Mucosa of stomach (tissue), 1 donor: ENCODE measurements around the gene OTUD7B.

ENCODE experiments used
- H3K27me3 ChIP-seq: one replicate; pipeline ENCODE4 v1.7.0; 2013; ENCODE audit warnings: mild to moderate bottlenecking, low read length; ENCODE audit not compliant: control insufficient read depth, insufficient read depth
- H3K36me3 ChIP-seq: one replicate; pipeline ENCODE4 v1.7.0; 2013; ENCODE audit warnings: low read length; ENCODE audit not compliant: control insufficient read depth, insufficient read depth
- H3K4me1 ChIP-seq: one replicate; pipeline ENCODE4 v1.7.0; 2013; ENCODE audit warnings: mild to moderate bottlenecking, low read length; ENCODE audit not compliant: control insufficient read depth, insufficient read depth
- H3K4me3 ChIP-seq: one replicate; pipeline ENCODE4 v1.7.0; 2013; ENCODE audit warnings: low read length
- H3K9ac ChIP-seq: one replicate; pipeline ENCODE4 v1.7.0; 2013; ENCODE audit warnings: mild to moderate bottlenecking, low read length, moderate library complexity
- H3K9me3 ChIP-seq: one replicate; pipeline ENCODE4 v1.7.0; 2013; ENCODE audit warnings: mild to moderate bottlenecking, low read length, moderate library complexity; ENCODE audit not compliant: control insufficient read depth
- donor health status: Pancreatic carcinoma.

OTUD7B gene

GRCh38 chr1:150001415-150001814 is 9.1 kb downstream of the OTUD7B start:
- Histone ChIP-seq H3K36me3 (no peaks in the 10 kb centered on the region), H3K27me3 (no peaks in the 10 kb centered on the region), H3K9ac (no peak overlapping the region), H3K9me3 (no peaks in the 10 kb centered on the region), H3K4me1 (no peaks in the 10 kb centered on the region), H3K4me3 (no peak overlapping the region)

GRCh38 chr1:149997585-149998262 is 12.8 kb downstream of the OTUD7B start:
- no peak overlapping the region for H3K4me3 ChIP-seq
- no peaks in the 10 kb centered on the region for H3K27me3 ChIP-seq
- no peaks in the 10 kb centered on the region for H3K4me1 ChIP-seq
- H3K9me3 ChIP-seq, result no peaks in the 10 kb centered on the region
- H3K36me3 ChIP-seq, result no peaks in the 10 kb centered on the region
- no peak overlapping the region for H3K9ac ChIP-seq

GRCh38 chr1:149995927-149996326 is 14.6 kb downstream of the OTUD7B start:
- Histone ChIP-seq H3K4me1 (no peaks in the 10 kb centered on the region), H3K27me3 (no peaks in the 10 kb centered on the region)

GRCh38 chr1:149993764-149994163 is 16.8 kb downstream of the OTUD7B start:
- Histone ChIP-seq H3K9me3 (no peaks in the 10 kb centered on the region), H3K4me1 (no peaks in the 10 kb centered on the region), H3K36me3 (no peaks in the 10 kb centered on the region), H3K27me3 (no peaks in the 10 kb centered on the region), H3K9ac (no peak overlapping the region), H3K4me3 (no peak overlapping the region)

More at GRCh38 chr1:149995927-149996326, 14.6 kb downstream of the OTUD7B start:
- Histone ChIP-seq H3K36me3 (no peaks in the 10 kb centered on the region), H3K4me3 (no peak overlapping the region), H3K9ac (no peak overlapping the region), H3K9me3 (no peaks in the 10 kb centered on the region)

- Histone ChIP-seq H3K9ac (no peak overlapping the region), H3K36me3 (no peaks in the 10 kb centered on the region), H3K4me1 (peaks cover 3% of the 10 kb centered on the region), H3K27me3 (no peaks in the 10 kb centered on the region), H3K4me3 (no peak overlapping the region), H3K9me3 (no peaks in the 10 kb centered on the region)
These were observed 17.3 kb downstream of the OTUD7B start for GRCh38 chr1:149993181-149993580.

GRCh38 chr1:149987297-149987595 is 23.3 kb downstream of the OTUD7B start:
- Histone ChIP-seq H3K9me3 (no peaks in the 10 kb centered on the region), H3K36me3 (no peaks in the 10 kb centered on the region), H3K27me3 (no peaks in the 10 kb centered on the region), H3K4me3 (no peak overlapping the region), H3K9ac (no peak overlapping the region), H3K4me1 (peaks cover 7% of the 10 kb centered on the region)

- Histone ChIP-seq H3K4me3 (no peak overlapping the region), H3K4me1 (peaks cover 7% of the 10 kb centered on the region), H3K9me3 (no peaks in the 10 kb centered on the region), H3K9ac (no peak overlapping the region), H3K36me3 (no peaks in the 10 kb centered on the region), H3K27me3 (no peaks in the 10 kb centered on the region)
These were observed 23.8 kb downstream of the OTUD7B start for GRCh38 chr1:149986486-149987296.

- Histone ChIP-seq H3K9ac (no peak overlapping the region), H3K4me3 (no peak overlapping the region), H3K36me3 (no peaks in the 10 kb centered on the region), H3K27me3 (no peaks in the 10 kb centered on the region), H3K4me1 (peaks cover 11% of the 10 kb centered on the region), H3K9me3 (no peaks in the 10 kb centered on the region)
These were observed 30.5 kb downstream of the OTUD7B start for GRCh38 chr1:149979972-149980540.

- H3K4me1 ChIP-seq, result peaks cover 11% of the 10 kb centered on the region
- no peak overlapping the region for H3K9ac ChIP-seq
- H3K36me3 ChIP-seq, result no peaks in the 10 kb centered on the region
- H3K9me3 ChIP-seq, result no peaks in the 10 kb centered on the region
- H3K27me3 ChIP-seq, result no peaks in the 10 kb centered on the region
- H3K4me3 ChIP-seq, result no peak overlapping the region
These were observed 31.1 kb downstream of the OTUD7B start for GRCh38 chr1:149979245-149979971.

- Histone ChIP-seq H3K36me3 (no peaks in the 10 kb centered on the region), H3K27me3 (no peaks in the 10 kb centered on the region)
These were observed 31.9 kb downstream of the OTUD7B start for GRCh38 chr1:149978547-149979023.

GRCh38 chr1:149977345-149977744 is 33.2 kb downstream of the OTUD7B start:
- H3K9ac ChIP-seq, result no peak overlapping the region
- no peak overlapping the region for H3K4me3 ChIP-seq
- no peaks in the 10 kb centered on the region for H3K36me3 ChIP-seq
- peaks cover 11% of the 10 kb centered on the region for H3K4me1 ChIP-seq
- no peaks in the 10 kb centered on the region for H3K27me3 ChIP-seq
- H3K9me3 ChIP-seq, result no peaks in the 10 kb centered on the region

More at GRCh38 chr1:149978547-149979023, 31.9 kb downstream of the OTUD7B start:
- Histone ChIP-seq H3K9me3 (no peaks in the 10 kb centered on the region), H3K4me1 (peaks cover 11% of the 10 kb centered on the region), H3K9ac (no peak overlapping the region), H3K4me3 (no peak overlapping the region)

- Histone ChIP-seq H3K4me3 (no peak overlapping the region), H3K27me3 (no peaks in the 10 kb centered on the region), H3K4me1 (no peaks in the 10 kb centered on the region), H3K36me3 (no peaks in the 10 kb centered on the region), H3K9me3 (no peaks in the 10 kb centered on the region), H3K9ac (no peak overlapping the region)
These were observed 38.0 kb downstream of the OTUD7B start for GRCh38 chr1:149972547-149972946.
